ENCODE data around the gene CHRND.
"Not testable (repeated sequence)": the region's sequence is repeated elsewhere in the genome, so short reads cannot be mapped to it uniquely, and the experiment has no call there.

The CHRND gene

GRCh38 chr2:232528746-232529460 is 2.9 kb downstream of the CHRND start:
- DNase-seq: no peak

GRCh38 chr2:232529806-232530547 is 4.0 kb downstream of the CHRND start:
- DNase-seq: no peak

- DNase-seq: no peak
These were observed 4.8 kb downstream of the CHRND start for GRCh38 chr2:232530626-232531260.

GRCh38 chr2:232532419-232532818 is 6.5 kb downstream of the CHRND start:
- DNase-seq: peak; percentile 18

GRCh38 chr2:232532821-232533220 is 6.9 kb downstream of the CHRND start:
- DNase-seq: not testable (repeated sequence)

- no peak for DNase-seq
These were observed 8.2 kb downstream of the CHRND start for GRCh38 chr2:232533944-232534710.

GRCh38 chr2:232534940-232535651 is 9.1 kb downstream of the CHRND start:
- DNase-seq: no peak

GRCh38 chr2:232535761-232536530 is 10.0 kb downstream of the CHRND start:
- no peak for DNase-seq

- DNase-seq: no peak
These were observed 11.1 kb downstream of the CHRND start for GRCh38 chr2:232537079-232537478.

- DNase-seq: no peak
These were observed 11.5 kb downstream of the CHRND start for GRCh38 chr2:232537499-232537898.

- DNase-seq: no peak
These were observed 12.7 kb downstream of the CHRND start for GRCh38 chr2:232538671-232539070.

- no peak for DNase-seq
These were observed 13.6 kb downstream of the CHRND start, which contains the start of gene CHRNG for GRCh38 chr2:232539298-232540231. TSS of gene CHRNG (plus strand) at chr2:232539692. CDS start at chr2:232539748, 56 bp downstream.

GRCh38 chr2:232540441-232541041 is 14.6 kb downstream of the CHRND start:
- DNase-seq: no peak

GRCh38 chr2:232541195-232541960 is 15.4 kb downstream of the CHRND start:
- DNase-seq: no peak

GRCh38 chr2:232541961-232542714 is 16.2 kb downstream of the CHRND start:
- no peak for DNase-seq

GRCh38 chr2:232542715-232543467 is 16.9 kb downstream of the CHRND start:
- no peak for DNase-seq

- DNase-seq: no peak
These were observed 17.5 kb downstream of the CHRND start for GRCh38 chr2:232543491-232543890.

Data from DMS79 treated with DMSO at 0.1 percent for 48 hours (cell line).